ENCODE data around the gene ATP8A1. TPM values are rescaled to one million over a fixed set of nuclear protein-coding genes. Genes with fewer than 3 reads are reported as not detected.

The ATP8A1 gene
- total RNA-seq, 2 experiments from 2014 or later = 37.2 to 38.5 TPM

DNA sequence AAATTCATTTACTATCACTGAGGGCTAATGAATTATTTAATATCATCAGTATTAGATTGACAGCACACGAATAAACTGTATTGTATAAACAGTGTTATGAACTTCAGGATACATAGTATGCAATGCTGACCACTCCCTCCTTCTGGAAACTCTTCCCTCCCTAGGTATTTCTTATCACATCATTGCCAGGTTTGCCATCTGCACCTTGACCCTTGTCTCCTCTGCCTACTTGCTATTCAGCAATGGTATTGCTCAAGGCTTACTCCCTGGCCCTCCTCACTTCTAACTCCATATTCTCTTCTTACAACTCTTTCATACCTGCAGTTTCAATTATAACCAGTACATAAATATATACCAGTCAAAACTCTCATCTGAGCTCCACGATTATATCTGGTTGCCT is 38.9 kb downstream of the ATP8A1 start:
- Mint-ChIP-seq H3K27me3 (ENCODE audit: low read depth) (no peaks in the 10 kb centered on the region), H3K9me3 (ENCODE audit: insufficient read depth) (no peaks in the 10 kb centered on the region), H3K4me3 (no peak overlapping the region), H3K36me3 (ENCODE audit: low read depth) (peaks cover 48% of the 10 kb centered on the region), H3K4me1 (ENCODE audit: low read depth) (no peaks in the 10 kb centered on the region), H3K27ac (no peak overlapping the region)
- no peak for ATAC-seq
- ChIA-PET CTCF (no interaction called here), POLR2A (no interaction called here)
- DNase-seq = no peak

DNA sequence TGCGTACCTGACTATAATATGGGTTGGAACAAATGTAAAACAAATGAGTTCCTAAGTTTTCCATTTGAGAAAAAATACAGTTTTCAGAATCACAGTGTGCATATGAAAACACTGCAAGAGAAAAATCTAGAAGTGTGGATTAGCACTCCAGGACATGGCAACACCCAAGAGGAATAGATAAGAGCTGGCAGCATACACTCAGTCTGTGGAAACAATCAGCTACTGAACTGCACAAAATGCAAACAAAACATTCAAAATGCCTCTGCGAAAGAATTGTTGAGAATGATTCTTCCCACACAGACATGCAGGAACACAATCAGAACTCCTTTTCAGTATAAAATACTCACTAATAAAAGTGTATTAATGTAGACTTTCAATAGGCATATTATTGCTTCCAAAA is 39.9 kb downstream of the ATP8A1 start:
- CTCF ChIA-PET = no interaction called here

GRCh38 chr4:42616572-42616971 is 40.3 kb downstream of the ATP8A1 start:
- H3K27ac Mint-ChIP-seq = no peak overlapping the region

More for the DNA sequence above, 39.9 kb downstream of the ATP8A1 start:
- no peak for ATAC-seq
- Mint-ChIP-seq H3K36me3 (ENCODE audit: low read depth) (peaks cover 47% of the 10 kb centered on the region), H3K4me1 (ENCODE audit: low read depth) (no peaks in the 10 kb centered on the region), H3K27ac (no peak overlapping the region), H3K9me3 (ENCODE audit: insufficient read depth) (no peaks in the 10 kb centered on the region), H3K27me3 (ENCODE audit: low read depth) (no peaks in the 10 kb centered on the region), H3K4me3 (no peak overlapping the region)
- no peak for DNase-seq
- POLR2A ChIA-PET = no interaction called here

DNA sequence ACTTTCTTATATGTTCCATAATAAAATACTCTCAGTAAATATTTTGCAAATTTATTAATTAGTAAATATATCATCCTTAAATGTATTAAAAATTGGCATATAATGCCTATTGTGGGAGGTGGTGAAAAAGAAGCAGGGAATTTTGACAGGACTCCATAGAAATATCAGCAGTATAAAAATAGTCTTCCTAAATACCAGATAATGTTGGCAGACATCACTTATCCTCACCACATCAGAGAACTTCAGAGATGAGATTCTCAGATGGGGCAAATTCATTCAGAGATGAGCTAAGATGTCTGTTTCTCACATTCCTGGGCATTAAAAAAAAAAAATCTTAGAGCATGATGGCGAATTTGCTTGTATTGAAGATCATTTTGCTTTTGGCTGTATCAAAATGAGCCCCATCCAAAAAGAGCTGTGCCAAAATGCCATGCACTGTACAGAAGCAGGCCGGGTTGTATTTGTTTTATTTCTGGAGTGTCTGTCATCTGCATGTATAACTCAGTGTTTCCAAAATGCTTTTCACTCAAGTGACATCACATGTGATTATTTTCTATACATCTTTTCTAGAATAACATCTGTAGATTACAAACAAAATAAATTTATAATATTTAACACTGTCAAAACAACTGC is 41.7 kb downstream of the ATP8A1 start:
- DNase-seq = no peak
- no peaks in the 10 kb centered on the region for H3K4me1 Mint-ChIP-seq (ENCODE audit: low read depth)
- H3K27ac Mint-ChIP-seq = no peak overlapping the region
- no peak for ATAC-seq
- no peak overlapping the region for H3K4me3 Mint-ChIP-seq
- POLR2A ChIA-PET = no interaction called here
- peaks cover 46% of the 10 kb centered on the region for H3K36me3 Mint-ChIP-seq (ENCODE audit: low read depth)
- CTCF ChIA-PET = interaction anchor here (1.6 kb wide), 1 partner anchor 12 kb away, joined by 4 read pairs; no protein-coding TSS in a partner anchor
- H3K27me3 Mint-ChIP-seq (ENCODE audit: low read depth) = no peaks in the 10 kb centered on the region
- no peaks in the 10 kb centered on the region for H3K9me3 Mint-ChIP-seq (ENCODE audit: insufficient read depth)

More at GRCh38 chr4:42616572-42616971, 40.3 kb downstream of the ATP8A1 start:
- Mint-ChIP-seq H3K27me3 (ENCODE audit: low read depth) (no peaks in the 10 kb centered on the region), H3K9me3 (ENCODE audit: insufficient read depth) (no peaks in the 10 kb centered on the region), H3K4me1 (ENCODE audit: low read depth) (no peaks in the 10 kb centered on the region), H3K36me3 (ENCODE audit: low read depth) (peaks cover 47% of the 10 kb centered on the region), H3K4me3 (no peak overlapping the region)
- ChIA-PET CTCF (no interaction called here), POLR2A (no interaction called here)
- ATAC-seq (no peak), DNase-seq (no peak)

DNA sequence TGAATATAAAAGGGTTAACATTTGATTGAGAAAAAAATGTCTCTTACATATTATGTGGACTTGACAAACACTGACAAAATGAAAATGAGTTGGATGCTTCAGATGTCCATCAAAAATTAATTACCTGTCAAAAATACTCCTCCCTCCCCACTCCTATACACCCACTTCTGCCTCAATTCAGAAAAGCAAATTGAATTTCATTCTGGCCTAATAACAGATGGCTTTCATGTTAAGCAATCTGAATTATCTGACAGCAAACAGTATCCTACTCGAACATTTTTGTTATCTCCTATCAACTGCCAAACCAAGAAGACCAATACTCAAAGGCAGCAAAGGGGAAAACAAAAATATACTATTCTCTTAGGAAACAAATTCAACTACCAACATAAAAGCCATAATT is 44.0 kb downstream of the ATP8A1 start:
- Mint-ChIP-seq H3K36me3 (ENCODE audit: low read depth) (peaks cover 43% of the 10 kb centered on the region), H3K27ac (no peak overlapping the region), H3K9me3 (ENCODE audit: insufficient read depth) (no peaks in the 10 kb centered on the region), H3K4me1 (ENCODE audit: low read depth) (peaks cover 4% of the 10 kb centered on the region), H3K27me3 (ENCODE audit: low read depth) (no peaks in the 10 kb centered on the region), H3K4me3 (no peak overlapping the region)
- ChIA-PET CTCF (no interaction called here), POLR2A (no interaction called here)
- DNase-seq = no peak
- no peak for ATAC-seq

- ATAC-seq (no peak), DNase-seq (no peak)
- H3K4me1 Mint-ChIP-seq (ENCODE audit: low read depth) = peaks cover 11% of the 10 kb centered on the region
- H3K36me3 Mint-ChIP-seq (ENCODE audit: low read depth) = peaks cover 43% of the 10 kb centered on the region
- no peak overlapping the region for H3K4me3 Mint-ChIP-seq
- CTCF ChIA-PET = interaction anchor here (1.2 kb wide), 1 partner anchor 10 kb away, joined by 3 read pairs; no protein-coding TSS in a partner anchor
- no peaks in the 10 kb centered on the region for H3K9me3 Mint-ChIP-seq (ENCODE audit: insufficient read depth)
- no peaks in the 10 kb centered on the region for H3K27me3 Mint-ChIP-seq (ENCODE audit: low read depth)
- POLR2A ChIA-PET = no interaction called here
- H3K27ac Mint-ChIP-seq = no peak overlapping the region
These were observed 46.0 kb downstream of the ATP8A1 start for GRCh38 chr4:42610941-42611340.

- Mint-ChIP-seq H3K4me3 (no peak overlapping the region), H3K9me3 (ENCODE audit: insufficient read depth) (no peaks in the 10 kb centered on the region), H3K36me3 (ENCODE audit: low read depth) (peaks cover 41% of the 10 kb centered on the region), H3K27me3 (ENCODE audit: low read depth) (no peaks in the 10 kb centered on the region), H3K4me1 (ENCODE audit: low read depth) (peaks cover 11% of the 10 kb centered on the region), H3K27ac (no peak overlapping the region)
- CTCF ChIA-PET = no interaction called here
- ATAC-seq (no peak), DNase-seq (no peak)
- POLR2A ChIA-PET = no interaction called here
These were observed 47.9 kb downstream of the ATP8A1 start for GRCh38 chr4:42609051-42609450.

GRCh38 chr4:42608551-42608950 is 48.4 kb downstream of the ATP8A1 start:
- peaks cover 41% of the 10 kb centered on the region for H3K36me3 Mint-ChIP-seq (ENCODE audit: low read depth)
- CTCF ChIA-PET = no interaction called here
- DNase-seq = no peak

DNA sequence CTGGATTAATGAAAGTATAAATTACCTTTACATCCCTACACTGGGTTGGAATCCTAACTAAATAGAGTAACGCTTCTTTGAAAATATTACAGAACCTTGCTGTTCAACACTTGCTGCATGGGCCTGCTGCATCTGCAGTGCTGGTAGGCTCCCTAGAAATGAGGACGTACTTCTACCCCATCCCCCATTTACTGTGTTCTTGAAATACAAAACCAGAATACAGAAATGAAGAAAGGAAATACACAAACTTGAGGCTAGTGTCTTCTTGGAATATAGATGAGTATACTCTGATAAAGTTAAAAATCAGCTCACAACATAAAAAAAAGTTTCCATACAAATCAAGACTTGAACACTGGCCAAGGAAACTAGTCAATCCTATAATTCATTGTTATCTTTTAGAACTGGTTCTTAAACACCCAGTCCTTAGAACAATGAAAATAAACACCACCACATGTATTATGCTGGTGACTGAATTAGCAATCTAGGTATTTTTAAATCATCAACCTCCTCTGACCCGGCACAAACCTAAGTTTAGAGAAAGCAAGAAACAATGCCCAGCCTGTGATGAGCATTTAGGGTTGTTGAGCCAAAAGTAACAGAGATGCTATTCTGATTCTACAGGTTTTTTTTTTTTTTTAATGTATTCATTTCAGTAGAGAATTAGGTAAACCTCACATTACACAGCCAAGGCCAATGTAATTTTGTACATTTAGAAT is 49.7 kb downstream of the ATP8A1 start:
- Mint-ChIP-seq H3K27me3 (ENCODE audit: low read depth) (no peaks in the 10 kb centered on the region), H3K27ac (no peak overlapping the region), H3K9me3 (ENCODE audit: insufficient read depth) (no peaks in the 10 kb centered on the region), H3K4me3 (no peak overlapping the region), H3K36me3 (ENCODE audit: low read depth) (peaks cover 37% of the 10 kb centered on the region), H3K4me1 (ENCODE audit: low read depth) (peaks cover 11% of the 10 kb centered on the region)
- CTCF ChIA-PET = no interaction called here
- ATAC-seq (no peak), DNase-seq (no peak)
- POLR2A ChIA-PET = no interaction called here

More at GRCh38 chr4:42608551-42608950, 48.4 kb downstream of the ATP8A1 start:
- ATAC-seq = no peak
- no peaks in the 10 kb centered on the region for H3K9me3 Mint-ChIP-seq (ENCODE audit: insufficient read depth)
- H3K4me1 Mint-ChIP-seq (ENCODE audit: low read depth) = peaks cover 11% of the 10 kb centered on the region
- H3K27ac Mint-ChIP-seq = no peak overlapping the region
- H3K27me3 Mint-ChIP-seq (ENCODE audit: low read depth) = no peaks in the 10 kb centered on the region
- POLR2A ChIA-PET = interaction anchor here (0.5 kb wide), 1 partner anchor 50 kb away, joined by 3 read pairs; no protein-coding TSS in a partner anchor
- no peak overlapping the region for H3K4me3 Mint-ChIP-seq

DNA sequence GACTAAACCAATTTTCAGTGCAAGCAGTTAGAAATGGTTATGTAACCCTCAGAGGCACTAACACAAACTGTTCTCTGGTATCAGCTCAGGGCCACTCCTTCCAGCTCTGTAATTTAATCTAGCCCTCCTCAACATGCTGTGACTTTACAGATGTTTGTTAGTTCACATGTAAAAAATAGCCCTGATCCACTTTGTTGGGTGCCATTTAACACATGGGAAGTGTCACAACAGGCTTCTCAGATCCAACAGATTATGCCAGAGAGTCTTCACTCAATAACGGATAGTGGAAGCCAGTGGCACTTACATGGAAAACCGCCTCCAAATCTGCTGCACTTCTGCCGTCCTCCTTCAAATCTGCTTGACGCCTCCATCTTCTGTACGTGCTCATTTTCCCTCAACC is 51.6 kb downstream of the ATP8A1 start:
- Mint-ChIP-seq H3K4me3 (no peak overlapping the region), H3K36me3 (ENCODE audit: low read depth) (peaks cover 25% of the 10 kb centered on the region), H3K27me3 (ENCODE audit: low read depth) (no peaks in the 10 kb centered on the region), H3K9me3 (ENCODE audit: insufficient read depth) (no peaks in the 10 kb centered on the region), H3K27ac (no peak overlapping the region), H3K4me1 (ENCODE audit: low read depth) (peaks cover 11% of the 10 kb centered on the region)
- no peak for ATAC-seq
- ChIA-PET CTCF (no interaction called here), POLR2A (no interaction called here)
- DNase-seq = no peak

- DNase-seq (no peak), ATAC-seq (no peak)
- ChIA-PET POLR2A (no interaction called here), CTCF (no interaction called here)
- H3K4me3 Mint-ChIP-seq = no peak overlapping the region
- peaks cover 14% of the 10 kb centered on the region for H3K36me3 Mint-ChIP-seq (ENCODE audit: low read depth)
- H3K9me3 Mint-ChIP-seq (ENCODE audit: insufficient read depth) = no peaks in the 10 kb centered on the region
- H3K27ac Mint-ChIP-seq = no peak overlapping the region
- peaks cover 7% of the 10 kb centered on the region for H3K4me1 Mint-ChIP-seq (ENCODE audit: low read depth)
- H3K27me3 Mint-ChIP-seq (ENCODE audit: low read depth) = no peaks in the 10 kb centered on the region
These were observed 53.0 kb downstream of the ATP8A1 start for GRCh38 chr4:42603862-42604261.

- Mint-ChIP-seq H3K4me3 (no peak overlapping the region), H3K4me1 (ENCODE audit: low read depth) (no peaks in the 10 kb centered on the region), H3K9me3 (ENCODE audit: insufficient read depth) (no peaks in the 10 kb centered on the region), H3K27ac (no peak overlapping the region), H3K36me3 (ENCODE audit: low read depth) (peaks cover 7% of the 10 kb centered on the region), H3K27me3 (ENCODE audit: low read depth) (no peaks in the 10 kb centered on the region)
- CTCF ChIA-PET = interaction anchor here (0.9 to 1.2 kb wide), 2 partner anchors 11 to 12 kb away, joined by 3 read pairs; no protein-coding TSS in a partner anchor
- POLR2A ChIA-PET = no interaction called here
- DNase-seq (no peak), ATAC-seq (no peak)
These were observed 56.3 kb downstream of the ATP8A1 start for GRCh38 chr4:42600578-42600977.

Data from activated CD8-positive, alpha-beta T cell treated with anti-CD3 and anti-CD28 coated beads, Interleukin-2, amount 10 ng/mL, durations not matched to agents 7 days and 5 days (primary cell).